DOHH2 (cell line): Measurements from ENCODE around the gene RAB3C.

Source experiments
- H3F3A ChIP-seq: fragments of 200-600 bp; sonication (generic), shearing (Covaris generic); 2 replicates; pipeline ENCODE4 v1.6.0; 2016; ENCODE audit warnings: antibody characterized with exemption, mild to moderate bottlenecking; ENCODE audit not compliant: control insufficient read depth, insufficient read depth
- H3K27ac ChIP-seq: fragments of 200-600 bp; sonication (generic); 2 replicates; pipeline ENCODE4 v1.5.1; 2014; ENCODE audit warnings: low read depth, mild to moderate bottlenecking, low read length, moderate library complexity
- H3K27me3 ChIP-seq: fragments of 200-600 bp; sonication (generic); 2 replicates; pipeline ENCODE4 v1.6.1; 2014; ENCODE audit warnings: mild to moderate bottlenecking, low read length, mixed read lengths; ENCODE audit not compliant: control insufficient read depth
- H3K36me3 ChIP-seq: fragments of 200-600 bp; sonication (generic); 2 replicates; pipeline ENCODE4 v1.6.1; 2014; ENCODE audit warnings: mild to moderate bottlenecking, low read length, moderate library complexity, mixed read lengths; ENCODE audit not compliant: control insufficient read depth
- H3K4me1 ChIP-seq: fragments of 200-600 bp; sonication (generic); 2 replicates; pipeline ENCODE4 v1.6.1; 2014; ENCODE audit warnings: mild to moderate bottlenecking, low read length, mixed read lengths; ENCODE audit not compliant: control insufficient read depth
- H3K4me2 ChIP-seq: fragments of 200-600 bp; sonication (generic); 2 replicates; pipeline ENCODE4 v1.6.0; 2014; ENCODE audit warnings: mild to moderate bottlenecking, low read length, moderate library complexity
- H3K4me3 ChIP-seq: fragments of 200-600 bp; sonication (generic); 2 replicates; pipeline ENCODE4 v1.5.1; 2014; ENCODE audit warnings: mild to moderate bottlenecking, low read length, mixed read lengths
- H3K79me2 ChIP-seq: fragments of 200-600 bp; sonication (generic); 2 replicates; pipeline ENCODE4 v1.6.1; 2014; ENCODE audit warnings: mild to moderate bottlenecking, low read length, mixed read lengths; ENCODE audit not compliant: control insufficient read depth
- H3K9me2 ChIP-seq: fragments of 200-600 bp; sonication (generic); replicated peaks from 2 replicates; pipeline ENCODE4 v1.6.1; 2014; ENCODE audit warnings: mild to moderate bottlenecking, low read length, mixed read lengths; ENCODE audit not compliant: control insufficient read depth
- H3K9me3 ChIP-seq: fragments of 200-600 bp; sonication (generic); 2 replicates; pipeline ENCODE4 v1.6.1; 2014; ENCODE audit warnings: antibody characterized with exemption, low read length, mixed read lengths; ENCODE audit not compliant: control insufficient read depth, insufficient read depth
- H4K20me1 ChIP-seq: fragments of 200-600 bp; sonication (generic); 2 replicates; pipeline ENCODE4 v1.6.0; 2014; ENCODE audit warnings: low read depth, mild to moderate bottlenecking, antibody characterized with exemption, low read length, moderate library complexity; ENCODE audit not compliant: control insufficient read depth, insufficient read depth
- EZH2phosphoT487 ChIP-seq: fragments of 200-600 bp; sonication (generic); IDR thresholded peaks from 2 replicates; pipeline ENCODE4 v1.6.1; 2017; ENCODE audit warnings: borderline replicate concordance, mild to moderate bottlenecking, antibody characterized with exemption, low read length, moderate library complexity, mixed read lengths
- TF ChIP-seq, protein P1 (sequence below): fragments of 200-600 bp; sonication (generic); IDR thresholded peaks from one replicate; pipeline ENCODE4 v1.5.1; 2014; ENCODE audit warnings: antibody characterized with exemption, mild to moderate bottlenecking, low read depth, low read length; ENCODE audit not compliant: poor library complexity, severe bottlenecking

The RAB3C gene

DNA sequence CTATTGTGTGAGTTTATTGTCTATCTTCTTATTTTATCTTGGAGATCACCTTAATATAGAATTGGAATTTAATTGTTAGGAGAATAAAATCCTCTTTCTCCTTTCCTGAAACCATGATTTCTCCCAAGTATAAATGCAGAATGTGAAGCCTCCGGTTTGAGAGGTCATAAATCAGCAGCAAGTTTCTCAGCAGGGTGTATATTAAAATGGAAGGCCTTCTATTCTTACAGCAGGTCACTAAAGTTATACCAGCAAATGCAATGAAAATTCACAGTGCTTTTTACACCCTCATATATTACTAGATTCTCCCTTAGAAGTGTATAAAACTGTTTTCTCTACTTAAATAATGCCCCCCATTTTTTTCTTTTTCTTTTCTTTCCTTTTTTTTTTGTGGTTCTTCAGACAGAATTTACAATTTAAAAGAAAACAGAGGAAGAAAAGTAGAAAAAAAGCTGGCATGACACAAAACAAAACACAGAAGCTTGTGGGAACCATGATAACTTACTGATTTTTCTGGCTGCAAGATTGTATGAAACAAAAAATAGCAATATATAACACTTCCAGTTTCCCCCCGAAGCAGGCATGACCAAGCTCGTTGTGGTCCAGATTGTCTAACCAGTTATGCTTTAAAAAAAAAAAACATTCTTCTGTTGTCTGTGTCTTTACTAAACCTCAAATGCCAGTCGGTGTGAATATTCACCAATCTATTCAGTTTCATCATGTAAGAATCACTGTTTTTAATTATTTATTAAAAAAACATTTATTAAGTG lies 211.2 kb downstream of the RAB3C start:
- Histone ChIP-seq H3F3A (no peaks in the 10 kb centered on the region), H4K20me1 (no peaks in the 10 kb centered on the region), H3K9me2 (no peaks in the 10 kb centered on the region), H3K4me3 (no peak overlapping the region), H3K9me3 (no peaks in the 10 kb centered on the region), H3K4me1 (no peaks in the 10 kb centered on the region), H3K4me2 (no peak overlapping the region), H3K27me3 (no peaks in the 10 kb centered on the region; the same call in 1 of the 2 replicates), H3K36me3 (no peaks in the 10 kb centered on the region), H3K27ac (no peak overlapping the region), H3K79me2 (no peaks in the 10 kb centered on the region)
- TF ChIP-seq, protein P1, sequence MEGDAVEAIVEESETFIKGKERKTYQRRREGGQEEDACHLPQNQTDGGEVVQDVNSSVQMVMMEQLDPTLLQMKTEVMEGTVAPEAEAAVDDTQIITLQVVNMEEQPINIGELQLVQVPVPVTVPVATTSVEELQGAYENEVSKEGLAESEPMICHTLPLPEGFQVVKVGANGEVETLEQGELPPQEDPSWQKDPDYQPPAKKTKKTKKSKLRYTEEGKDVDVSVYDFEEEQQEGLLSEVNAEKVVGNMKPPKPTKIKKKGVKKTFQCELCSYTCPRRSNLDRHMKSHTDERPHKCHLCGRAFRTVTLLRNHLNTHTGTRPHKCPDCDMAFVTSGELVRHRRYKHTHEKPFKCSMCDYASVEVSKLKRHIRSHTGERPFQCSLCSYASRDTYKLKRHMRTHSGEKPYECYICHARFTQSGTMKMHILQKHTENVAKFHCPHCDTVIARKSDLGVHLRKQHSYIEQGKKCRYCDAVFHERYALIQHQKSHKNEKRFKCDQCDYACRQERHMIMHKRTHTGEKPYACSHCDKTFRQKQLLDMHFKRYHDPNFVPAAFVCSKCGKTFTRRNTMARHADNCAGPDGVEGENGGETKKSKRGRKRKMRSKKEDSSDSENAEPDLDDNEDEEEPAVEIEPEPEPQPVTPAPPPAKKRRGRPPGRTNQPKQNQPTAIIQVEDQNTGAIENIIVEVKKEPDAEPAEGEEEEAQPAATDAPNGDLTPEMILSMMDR = no peak
- no peak for TF ChIP-seq EZH2phosphoT487

DNA sequence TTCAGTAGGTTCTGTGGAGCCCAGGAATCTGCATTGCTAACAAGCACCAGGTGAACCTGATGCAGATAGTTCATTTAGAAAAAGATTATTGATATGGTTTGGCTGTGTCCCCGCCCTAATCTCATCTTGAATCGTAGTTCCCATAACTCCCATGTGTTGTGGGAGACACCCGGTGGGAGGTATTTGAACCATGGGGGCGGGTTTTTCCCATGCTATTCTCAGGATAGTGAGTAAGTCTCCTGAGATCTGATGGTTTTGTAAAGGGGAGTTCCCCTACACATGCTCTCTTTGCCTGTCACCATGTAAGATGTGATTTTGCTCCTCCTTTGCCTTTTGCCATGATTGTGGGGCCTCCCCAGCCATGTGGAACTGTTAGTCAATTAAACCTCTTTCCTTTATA lies 212.0 kb downstream of the RAB3C start:
- no peaks in the 10 kb centered on the region for H3F3A ChIP-seq
- no peaks in the 10 kb centered on the region for H3K4me1 ChIP-seq
- H3K27me3 ChIP-seq = no peaks in the 10 kb centered on the region; the same call in 1 of the 2 replicates

DNA sequence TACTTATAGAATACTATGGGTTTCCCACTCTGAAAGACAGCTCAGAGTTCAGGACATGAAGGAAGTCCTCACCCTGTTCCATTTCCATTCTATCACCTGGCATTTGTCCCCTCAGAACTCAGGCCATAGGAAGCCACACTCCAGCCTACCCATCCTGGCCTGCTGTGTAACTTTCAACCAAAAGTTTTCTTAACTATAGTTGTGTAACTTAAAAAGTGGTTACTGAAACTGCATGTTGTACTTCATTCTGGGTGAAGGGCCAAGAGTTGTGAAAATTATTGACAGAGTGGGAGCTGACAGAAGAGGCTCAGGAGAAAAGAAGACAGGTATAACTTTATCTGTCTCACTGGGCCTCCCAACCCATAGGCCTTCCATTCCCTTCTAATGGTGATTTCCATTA lies 212.5 kb downstream of the RAB3C start:
- H3K79me2 ChIP-seq = no peaks in the 10 kb centered on the region
- no peak overlapping the region for H3K27ac ChIP-seq
- no peak overlapping the region for H3K4me3 ChIP-seq
- TF ChIP-seq EZH2phosphoT487 = no peak
- TF ChIP-seq, protein P1 = no peak
- no peaks in the 10 kb centered on the region for H3K4me1 ChIP-seq
- H3K4me2 ChIP-seq = no peak overlapping the region
- H4K20me1 ChIP-seq = no peaks in the 10 kb centered on the region
- no peaks in the 10 kb centered on the region for H3F3A ChIP-seq
- no peaks in the 10 kb centered on the region; the same call in 1 of the 2 replicates for H3K27me3 ChIP-seq
- no peaks in the 10 kb centered on the region for H3K9me2 ChIP-seq
- no peaks in the 10 kb centered on the region for H3K9me3 ChIP-seq
- no peaks in the 10 kb centered on the region for H3K36me3 ChIP-seq

More for the DNA sequence above, 212.0 kb downstream of the RAB3C start:
- H3K79me2 ChIP-seq = no peaks in the 10 kb centered on the region
- no peak overlapping the region for H3K4me3 ChIP-seq
- no peak overlapping the region for H3K27ac ChIP-seq
- no peaks in the 10 kb centered on the region for H3K36me3 ChIP-seq
- H3K9me3 ChIP-seq = no peaks in the 10 kb centered on the region
- H4K20me1 ChIP-seq = no peaks in the 10 kb centered on the region
- TF ChIP-seq, protein P1 = no peak
- TF ChIP-seq EZH2phosphoT487 = no peak
- no peaks in the 10 kb centered on the region for H3K9me2 ChIP-seq
- no peak overlapping the region for H3K4me2 ChIP-seq
